ENCODE measurements around the gene MAD1L1.

DNA sequence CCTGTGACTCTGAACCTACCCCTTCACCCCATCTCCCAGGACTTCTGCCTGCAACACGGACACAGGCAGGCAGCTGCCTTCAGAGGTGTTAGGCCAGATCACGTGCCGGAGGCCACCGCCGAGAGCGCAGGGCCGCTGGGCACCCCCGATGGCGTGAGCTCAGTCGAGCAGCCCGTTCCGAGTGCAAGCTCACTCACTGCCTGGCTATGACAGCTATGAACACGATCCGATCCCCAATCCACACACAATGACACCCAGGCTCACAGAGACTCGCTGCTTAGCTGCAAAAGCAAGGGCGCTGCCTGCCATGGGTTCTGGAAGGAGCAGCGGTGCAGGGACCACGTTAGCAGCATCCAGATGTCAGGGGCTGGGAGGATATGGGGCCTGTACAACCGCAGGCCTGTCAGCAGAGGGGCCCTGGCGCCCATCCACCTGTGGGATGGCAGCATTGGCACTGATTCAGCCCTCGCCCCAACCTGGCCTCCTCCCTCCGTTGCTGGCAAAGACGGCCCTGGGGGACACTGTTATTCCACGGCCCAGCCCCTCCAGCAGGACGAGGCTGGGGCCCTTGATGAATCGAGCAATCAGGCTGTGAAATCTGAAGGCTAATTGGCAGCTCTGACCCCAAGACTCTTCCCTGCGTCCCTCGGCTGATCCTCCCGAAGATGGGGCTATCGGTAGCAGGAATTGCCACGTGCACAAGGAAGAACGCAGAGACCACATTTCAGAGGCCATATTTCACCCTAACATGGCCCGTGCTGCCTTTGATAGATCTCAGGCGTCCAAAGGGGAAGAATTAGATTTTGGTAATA lies 332.6 kb downstream of the MAD1L1 start:
- no peak for TF ChIP-seq CTCF (conservative IDR thresholded peaks at IDR 0.05; ENCODE audit: low read depth, low read length)
- no peak for TF ChIP-seq RAD21 (IDR thresholded peaks at IDR 0.05; ENCODE audit: low read length)
- no peak for TF ChIP-seq POLR2A (IDR thresholded peaks at IDR 0.05; ENCODE audit: low read depth, low read length)
- TF ChIP-seq CEBPB (IDR thresholded peaks at IDR 0.05; ENCODE audit: low read depth, low read length): no peak
- no peak for TF ChIP-seq CHD1 (IDR thresholded peaks at IDR 0.05; ENCODE audit: low read depth, low read length)
- TF ChIP-seq FOS (IDR thresholded peaks at IDR 0.05; ENCODE audit: low read depth, low read length): no peak
- TF ChIP-seq BHLHE40 (IDR thresholded peaks at IDR 0.05; ENCODE audit: low read depth, low read length): no peak
- no peak for TF ChIP-seq RFX5 (IDR thresholded peaks at IDR 0.05; ENCODE audit: low read depth, low read length)
- no peak for TF ChIP-seq RCOR1 (IDR thresholded peaks at IDR 0.05; ENCODE audit: insufficient replicate concordance, low read length)
- no peak for TF ChIP-seq MAFK (IDR thresholded peaks at IDR 0.05; ENCODE audit: low read depth, low read length)
- TF ChIP-seq, protein P1, sequence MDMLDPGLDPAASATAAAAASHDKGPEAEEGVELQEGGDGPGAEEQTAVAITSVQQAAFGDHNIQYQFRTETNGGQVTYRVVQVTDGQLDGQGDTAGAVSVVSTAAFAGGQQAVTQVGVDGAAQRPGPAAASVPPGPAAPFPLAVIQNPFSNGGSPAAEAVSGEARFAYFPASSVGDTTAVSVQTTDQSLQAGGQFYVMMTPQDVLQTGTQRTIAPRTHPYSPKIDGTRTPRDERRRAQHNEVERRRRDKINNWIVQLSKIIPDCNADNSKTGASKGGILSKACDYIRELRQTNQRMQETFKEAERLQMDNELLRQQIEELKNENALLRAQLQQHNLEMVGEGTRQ (IDR thresholded peaks at IDR 0.05; ENCODE audit: low read depth, low read length): no peak
